ENCODE data around the gene CRACDL. TPM values are rescaled to one million over a fixed set of nuclear protein-coding genes. Genes with fewer than 3 reads are reported as not detected.

Gene CRACDL
- total RNA-seq, 1 donor: not detected

DNA sequence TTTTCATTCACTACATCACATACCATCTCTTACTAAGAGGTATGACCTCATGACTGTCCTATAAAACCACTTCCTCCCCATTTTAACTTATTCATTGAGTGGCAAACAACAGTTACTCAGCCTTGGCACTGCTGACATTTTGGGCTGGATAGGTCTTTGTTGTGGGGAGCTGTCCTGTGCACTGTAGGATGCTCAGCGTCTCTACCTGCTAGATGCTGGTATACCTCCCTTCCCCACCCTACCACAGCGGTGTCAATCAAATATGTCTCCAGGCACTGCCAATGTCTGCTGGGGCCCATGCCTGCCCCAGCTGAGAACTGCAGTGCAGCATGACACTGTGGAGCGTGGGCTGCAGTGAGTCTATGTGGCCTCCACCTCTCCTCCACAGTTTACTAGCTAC, 128.8 kb downstream of the CRACDL start:
- TF ChIP-seq, protein P1, sequence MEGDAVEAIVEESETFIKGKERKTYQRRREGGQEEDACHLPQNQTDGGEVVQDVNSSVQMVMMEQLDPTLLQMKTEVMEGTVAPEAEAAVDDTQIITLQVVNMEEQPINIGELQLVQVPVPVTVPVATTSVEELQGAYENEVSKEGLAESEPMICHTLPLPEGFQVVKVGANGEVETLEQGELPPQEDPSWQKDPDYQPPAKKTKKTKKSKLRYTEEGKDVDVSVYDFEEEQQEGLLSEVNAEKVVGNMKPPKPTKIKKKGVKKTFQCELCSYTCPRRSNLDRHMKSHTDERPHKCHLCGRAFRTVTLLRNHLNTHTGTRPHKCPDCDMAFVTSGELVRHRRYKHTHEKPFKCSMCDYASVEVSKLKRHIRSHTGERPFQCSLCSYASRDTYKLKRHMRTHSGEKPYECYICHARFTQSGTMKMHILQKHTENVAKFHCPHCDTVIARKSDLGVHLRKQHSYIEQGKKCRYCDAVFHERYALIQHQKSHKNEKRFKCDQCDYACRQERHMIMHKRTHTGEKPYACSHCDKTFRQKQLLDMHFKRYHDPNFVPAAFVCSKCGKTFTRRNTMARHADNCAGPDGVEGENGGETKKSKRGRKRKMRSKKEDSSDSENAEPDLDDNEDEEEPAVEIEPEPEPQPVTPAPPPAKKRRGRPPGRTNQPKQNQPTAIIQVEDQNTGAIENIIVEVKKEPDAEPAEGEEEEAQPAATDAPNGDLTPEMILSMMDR (IDR thresholded peaks at IDR 0.05; ENCODE audit: extremely low read depth, low read depth, low read length): no peak
- no peak overlapping the region for H3K27ac ChIP-seq (ENCODE audit: low read depth, low read length)
- H3K9me3 ChIP-seq (ENCODE audit: low read depth, low read length): no peaks in the 10 kb centered on the region
- H3K4me1 ChIP-seq (ENCODE audit: insufficient read depth, low read length): peaks cover 5% of the 10 kb centered on the region
- no peak overlapping the region for H2AFZ ChIP-seq (ENCODE audit: low read length)
- DNase-seq (ENCODE audit: insufficient read length, low spot score, missing footprints): no peak
- H3K36me3 ChIP-seq (ENCODE audit: insufficient read depth, low read length): no peaks in the 10 kb centered on the region
- no peak overlapping the region for H3K4me3 ChIP-seq (ENCODE audit: insufficient read depth, low read length)
- H4K20me1 ChIP-seq (ENCODE audit: insufficient read depth, low read length): no peaks in the 10 kb centered on the region
- peaks cover 3% of the 10 kb centered on the region for H3K27me3 ChIP-seq (ENCODE audit: insufficient read depth, low read length)
- no peaks in the 10 kb centered on the region for H3K79me2 ChIP-seq (ENCODE audit: insufficient read depth, low read length)
- H3K4me2 ChIP-seq (ENCODE audit: insufficient read depth, low read length): no peak overlapping the region

DNA sequence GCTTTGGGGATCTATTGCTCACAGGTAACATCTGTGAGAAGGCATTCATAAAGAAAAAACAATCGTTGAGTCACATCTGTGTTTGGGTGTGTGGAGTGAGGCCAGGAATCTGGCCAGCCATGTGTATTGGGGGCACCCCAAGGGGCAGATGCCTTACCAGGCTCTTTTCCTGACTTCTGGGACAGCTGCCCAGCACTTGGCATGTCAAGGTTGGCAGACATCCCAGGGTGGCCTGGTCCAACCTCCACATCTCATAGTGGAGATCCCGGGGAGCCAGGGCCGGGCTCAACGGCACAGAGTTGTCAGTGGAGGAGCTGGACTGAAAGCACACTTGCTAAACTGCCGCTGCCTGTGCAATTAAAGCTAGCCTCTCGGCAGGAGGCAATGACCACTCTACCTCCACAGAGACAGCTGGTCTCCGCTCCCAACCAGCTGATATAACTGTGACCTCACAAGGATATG, 129.8 kb downstream of the CRACDL start:
- H3K4me1 ChIP-seq (ENCODE audit: insufficient read depth, low read length): peaks cover 5% of the 10 kb centered on the region
- no peaks in the 10 kb centered on the region for H3K79me2 ChIP-seq (ENCODE audit: insufficient read depth, low read length)
- H3K27me3 ChIP-seq (ENCODE audit: insufficient read depth, low read length): peaks cover 3% of the 10 kb centered on the region
- no peak overlapping the region for H2AFZ ChIP-seq (ENCODE audit: low read length)
- no peak overlapping the region for H3K4me2 ChIP-seq (ENCODE audit: insufficient read depth, low read length)
- H3K36me3 ChIP-seq (ENCODE audit: insufficient read depth, low read length): no peaks in the 10 kb centered on the region
- DNase-seq (ENCODE audit: insufficient read length, low spot score, missing footprints): peak; percentile 69
- H3K4me3 ChIP-seq (ENCODE audit: insufficient read depth, low read length): no peak overlapping the region
- no peaks in the 10 kb centered on the region for H3K9me3 ChIP-seq (ENCODE audit: low read depth, low read length)
- H4K20me1 ChIP-seq (ENCODE audit: insufficient read depth, low read length): no peaks in the 10 kb centered on the region
- no peak overlapping the region for H3K27ac ChIP-seq (ENCODE audit: low read depth, low read length)
- TF ChIP-seq, protein P1 (IDR thresholded peaks at IDR 0.05; ENCODE audit: extremely low read depth, low read depth, low read length): no peak

DNA sequence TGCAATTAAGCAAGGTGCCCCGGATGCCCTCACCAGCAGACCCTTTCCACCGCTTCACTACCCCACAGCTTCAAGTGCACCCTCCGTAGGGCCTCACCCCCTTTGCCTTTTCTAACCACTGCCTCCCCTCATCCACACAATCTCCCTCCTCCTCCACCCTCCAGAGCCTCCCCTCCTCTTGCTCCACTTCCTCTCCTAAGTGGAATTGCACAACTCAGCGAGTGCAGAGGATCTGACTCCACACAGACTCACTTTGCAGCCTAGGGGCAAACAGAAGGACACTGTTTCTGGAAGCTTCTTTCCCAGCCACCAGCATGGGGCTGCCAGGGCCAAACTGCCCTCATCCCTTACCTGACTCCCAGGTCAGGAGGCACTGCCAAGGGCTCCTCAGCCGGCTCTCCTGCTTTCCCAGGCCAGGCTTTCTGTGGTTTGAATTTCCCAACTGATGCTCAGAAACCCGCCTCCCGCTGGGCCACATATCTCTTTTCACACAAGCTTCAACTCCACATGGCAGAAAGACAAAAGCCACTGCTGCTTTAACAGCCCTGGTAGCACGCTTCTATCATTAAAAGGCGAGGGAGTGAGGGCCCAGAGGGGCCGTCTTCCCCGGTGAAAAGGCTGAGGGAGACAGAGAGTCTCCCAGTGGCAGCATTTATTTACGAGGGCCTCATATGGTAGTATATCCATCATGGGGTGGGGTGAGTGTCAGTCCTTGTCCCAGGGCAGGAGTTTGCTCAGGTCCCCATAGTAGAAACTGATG, 130.4 kb downstream of the CRACDL start:
- Histone ChIP-seq H3K79me2 (ENCODE audit: insufficient read depth, low read length) (no peaks in the 10 kb centered on the region), H4K20me1 (ENCODE audit: insufficient read depth, low read length) (no peaks in the 10 kb centered on the region), H3K27ac (ENCODE audit: low read depth, low read length) (no peak overlapping the region), H3K36me3 (ENCODE audit: insufficient read depth, low read length) (no peaks in the 10 kb centered on the region), H3K27me3 (ENCODE audit: insufficient read depth, low read length) (peaks cover 3% of the 10 kb centered on the region), H2AFZ (ENCODE audit: low read length) (no peak overlapping the region), H3K4me1 (ENCODE audit: insufficient read depth, low read length) (peaks cover 5% of the 10 kb centered on the region), H3K4me3 (ENCODE audit: insufficient read depth, low read length) (no peak overlapping the region), H3K4me2 (ENCODE audit: insufficient read depth, low read length) (no peak overlapping the region), H3K9me3 (ENCODE audit: low read depth, low read length) (no peaks in the 10 kb centered on the region)
- DNase-seq (ENCODE audit: insufficient read length, low spot score, missing footprints): peak; percentile 9
- TF ChIP-seq, protein P1 (IDR thresholded peaks at IDR 0.05; ENCODE audit: extremely low read depth, low read depth, low read length): no peak

DNA sequence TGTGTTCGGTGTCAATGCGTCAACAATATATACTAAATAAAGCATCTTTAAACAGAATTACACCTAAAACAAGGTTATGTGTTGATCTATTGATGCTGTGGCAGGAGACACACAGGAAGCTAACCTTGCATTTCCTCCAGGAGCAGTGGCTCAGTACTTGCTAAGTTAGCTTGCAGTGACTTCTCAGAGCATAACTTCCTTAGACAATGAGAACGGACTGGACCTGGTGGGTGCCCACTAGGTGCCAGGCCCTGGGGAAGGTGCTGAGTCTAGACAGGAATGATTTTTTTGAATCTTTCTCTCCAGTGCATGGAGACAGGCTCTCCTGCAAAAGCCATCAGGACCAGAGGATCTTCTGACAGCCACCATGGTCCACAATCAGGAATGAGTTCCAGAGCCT, 131.3 kb downstream of the CRACDL start:
- Histone ChIP-seq H3K27me3 (ENCODE audit: insufficient read depth, low read length) (peaks cover 3% of the 10 kb centered on the region), H2AFZ (ENCODE audit: low read length) (no peak overlapping the region), H3K79me2 (ENCODE audit: insufficient read depth, low read length) (no peaks in the 10 kb centered on the region), H3K36me3 (ENCODE audit: insufficient read depth, low read length) (no peaks in the 10 kb centered on the region), H4K20me1 (ENCODE audit: insufficient read depth, low read length) (no peaks in the 10 kb centered on the region), H3K4me3 (ENCODE audit: insufficient read depth, low read length) (no peak overlapping the region), H3K27ac (ENCODE audit: low read depth, low read length) (no peak overlapping the region), H3K4me2 (ENCODE audit: insufficient read depth, low read length) (no peak overlapping the region), H3K9me3 (ENCODE audit: low read depth, low read length) (no peaks in the 10 kb centered on the region), H3K4me1 (ENCODE audit: insufficient read depth, low read length) (peaks cover 5% of the 10 kb centered on the region)
- peak; percentile 5 for DNase-seq (ENCODE audit: insufficient read length, low spot score, missing footprints)
- TF ChIP-seq, protein P1 (IDR thresholded peaks at IDR 0.05; ENCODE audit: extremely low read depth, low read depth, low read length): no peak

All from osteoblast (primary cell).